ENCODE data around the gene SMYD3.

DNA sequence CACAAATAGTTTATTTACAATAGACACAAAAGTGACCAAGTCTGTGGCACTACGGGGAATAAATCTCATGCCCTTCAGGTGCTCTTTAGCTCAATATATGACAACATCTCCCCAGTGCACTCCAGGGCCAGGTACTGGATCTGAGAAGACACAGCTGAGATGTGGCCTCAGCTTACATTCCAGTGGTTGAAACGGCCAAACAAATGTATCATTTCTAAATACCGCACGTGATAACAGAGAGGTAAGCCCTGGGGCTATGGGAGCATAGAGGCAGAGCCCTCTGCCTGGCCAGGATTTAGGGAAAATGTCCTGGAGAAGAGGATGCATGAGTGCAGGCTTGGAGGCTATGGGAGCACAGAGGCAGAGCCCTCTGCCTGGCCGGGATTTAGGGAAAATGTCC, 630.5 kb downstream of the SMYD3 start:
- TF ChIP-seq, protein P1, sequence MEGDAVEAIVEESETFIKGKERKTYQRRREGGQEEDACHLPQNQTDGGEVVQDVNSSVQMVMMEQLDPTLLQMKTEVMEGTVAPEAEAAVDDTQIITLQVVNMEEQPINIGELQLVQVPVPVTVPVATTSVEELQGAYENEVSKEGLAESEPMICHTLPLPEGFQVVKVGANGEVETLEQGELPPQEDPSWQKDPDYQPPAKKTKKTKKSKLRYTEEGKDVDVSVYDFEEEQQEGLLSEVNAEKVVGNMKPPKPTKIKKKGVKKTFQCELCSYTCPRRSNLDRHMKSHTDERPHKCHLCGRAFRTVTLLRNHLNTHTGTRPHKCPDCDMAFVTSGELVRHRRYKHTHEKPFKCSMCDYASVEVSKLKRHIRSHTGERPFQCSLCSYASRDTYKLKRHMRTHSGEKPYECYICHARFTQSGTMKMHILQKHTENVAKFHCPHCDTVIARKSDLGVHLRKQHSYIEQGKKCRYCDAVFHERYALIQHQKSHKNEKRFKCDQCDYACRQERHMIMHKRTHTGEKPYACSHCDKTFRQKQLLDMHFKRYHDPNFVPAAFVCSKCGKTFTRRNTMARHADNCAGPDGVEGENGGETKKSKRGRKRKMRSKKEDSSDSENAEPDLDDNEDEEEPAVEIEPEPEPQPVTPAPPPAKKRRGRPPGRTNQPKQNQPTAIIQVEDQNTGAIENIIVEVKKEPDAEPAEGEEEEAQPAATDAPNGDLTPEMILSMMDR (IDR thresholded peaks at IDR 0.05; ENCODE audit: borderline replicate concordance, extremely low read depth, low read length, poor library complexity, severe bottlenecking): no peak
- no peak for TF ChIP-seq EZH2 (IDR thresholded peaks at IDR 0.05; ENCODE audit: borderline replicate concordance, low read depth, low read length, severe bottlenecking)

Data from DND-41 (cell line).